RWPE2 (cell line): ENCODE results near the gene CRYBG1.
A peak's percentile ranks its signal among the peaks of the same experiment; 100 is the strongest.

Experiments
- ATAC-seq: fragments of 200-7000 bp; cut with Tn5 transposase; 3 replicates; pipeline ENCODE4 v1.9.1; 2021; ENCODE audit warnings: low read depth
- DNase-seq: peaks from one replicate; pipeline ENCODE4 v3.0.0-alpha.2; 2020; ENCODE audit warnings: low spot score
- H3K27ac ChIP-seq: fragments of 450-650 bp; 2 replicates; pipeline ENCODE4 v1.5.1; 2017; ENCODE audit warnings: mild to moderate bottlenecking; ENCODE audit not compliant: poor library complexity, severe bottlenecking
- H3K27me3 ChIP-seq: fragments of 250-450 bp; sonication (Bioruptor Pico); 2 replicates; pipeline ENCODE4 v1.5.1; 2021; ENCODE audit warnings: mild to moderate bottlenecking, moderate library complexity; ENCODE audit not compliant: insufficient read depth, poor library complexity, severe bottlenecking
- H3K36me3 ChIP-seq: fragments of 250-450 bp; sonication (Bioruptor Pico); 2 replicates; pipeline ENCODE4 v1.5.1; 2020; ENCODE audit warnings: low read depth, mild to moderate bottlenecking, moderate library complexity
- H3K4me1 ChIP-seq: fragments of 250-450 bp; sonication (Bioruptor Pico); 2 replicates; pipeline ENCODE4 v1.5.1; 2021; ENCODE audit warnings: mild to moderate bottlenecking, moderate library complexity; ENCODE audit not compliant: insufficient read depth, poor library complexity, severe bottlenecking
- H3K4me3 ChIP-seq: fragments of 250-450 bp; sonication (Bioruptor Pico); 2 replicates; pipeline ENCODE4 v1.5.1; 2021; ENCODE audit warnings: mild to moderate bottlenecking, moderate library complexity; ENCODE audit not compliant: severe bottlenecking
- H3K9me3 ChIP-seq: fragments of 250-450 bp; sonication (Bioruptor Pico); 2 replicates; pipeline ENCODE4 v1.5.1; 2021; ENCODE audit warnings: mild to moderate bottlenecking, moderate library complexity; ENCODE audit not compliant: severe bottlenecking
- TF ChIP-seq, protein P1 (sequence below): fragments of 450-650 bp; IDR thresholded peaks from one replicate; pipeline ENCODE4 v1.5.1; 2017; ENCODE audit warnings: mild to moderate bottlenecking, moderate library complexity; ENCODE audit not compliant: poor library complexity, severe bottlenecking

CRYBG1 gene

DNA sequence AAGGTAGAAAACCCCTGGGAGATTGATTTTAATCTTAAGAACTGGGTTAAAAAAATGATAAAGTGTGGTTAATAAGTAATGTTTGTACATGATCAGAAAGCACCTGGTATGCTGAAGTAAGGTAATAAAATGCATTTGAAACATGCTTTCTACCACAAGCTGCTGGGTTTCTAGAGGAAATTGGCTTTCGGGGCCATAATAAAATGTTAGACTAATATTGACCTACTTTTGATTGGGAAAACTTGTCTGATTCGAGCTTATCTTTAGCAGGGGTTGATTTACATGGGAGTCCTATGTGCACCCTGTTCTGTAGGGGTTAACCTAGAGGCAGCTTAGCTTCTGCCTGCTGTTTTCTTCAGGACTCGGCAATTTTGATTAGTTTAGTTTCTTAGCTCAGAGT is 50.5 kb downstream of the CRYBG1 start:
- TF ChIP-seq, protein P1, sequence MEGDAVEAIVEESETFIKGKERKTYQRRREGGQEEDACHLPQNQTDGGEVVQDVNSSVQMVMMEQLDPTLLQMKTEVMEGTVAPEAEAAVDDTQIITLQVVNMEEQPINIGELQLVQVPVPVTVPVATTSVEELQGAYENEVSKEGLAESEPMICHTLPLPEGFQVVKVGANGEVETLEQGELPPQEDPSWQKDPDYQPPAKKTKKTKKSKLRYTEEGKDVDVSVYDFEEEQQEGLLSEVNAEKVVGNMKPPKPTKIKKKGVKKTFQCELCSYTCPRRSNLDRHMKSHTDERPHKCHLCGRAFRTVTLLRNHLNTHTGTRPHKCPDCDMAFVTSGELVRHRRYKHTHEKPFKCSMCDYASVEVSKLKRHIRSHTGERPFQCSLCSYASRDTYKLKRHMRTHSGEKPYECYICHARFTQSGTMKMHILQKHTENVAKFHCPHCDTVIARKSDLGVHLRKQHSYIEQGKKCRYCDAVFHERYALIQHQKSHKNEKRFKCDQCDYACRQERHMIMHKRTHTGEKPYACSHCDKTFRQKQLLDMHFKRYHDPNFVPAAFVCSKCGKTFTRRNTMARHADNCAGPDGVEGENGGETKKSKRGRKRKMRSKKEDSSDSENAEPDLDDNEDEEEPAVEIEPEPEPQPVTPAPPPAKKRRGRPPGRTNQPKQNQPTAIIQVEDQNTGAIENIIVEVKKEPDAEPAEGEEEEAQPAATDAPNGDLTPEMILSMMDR = no peak
- ATAC-seq (no peak), DNase-seq (no peak)
- H3K27ac ChIP-seq = no peak overlapping the region
- no peaks in the 10 kb centered on the region for H3K27me3 ChIP-seq
- no peaks in the 10 kb centered on the region for H3K36me3 ChIP-seq
- H3K4me3 ChIP-seq = no peak overlapping the region
- no peaks in the 10 kb centered on the region for H3K9me3 ChIP-seq
- H3K4me1 ChIP-seq = peaks cover 3% of the 10 kb centered on the region

DNA sequence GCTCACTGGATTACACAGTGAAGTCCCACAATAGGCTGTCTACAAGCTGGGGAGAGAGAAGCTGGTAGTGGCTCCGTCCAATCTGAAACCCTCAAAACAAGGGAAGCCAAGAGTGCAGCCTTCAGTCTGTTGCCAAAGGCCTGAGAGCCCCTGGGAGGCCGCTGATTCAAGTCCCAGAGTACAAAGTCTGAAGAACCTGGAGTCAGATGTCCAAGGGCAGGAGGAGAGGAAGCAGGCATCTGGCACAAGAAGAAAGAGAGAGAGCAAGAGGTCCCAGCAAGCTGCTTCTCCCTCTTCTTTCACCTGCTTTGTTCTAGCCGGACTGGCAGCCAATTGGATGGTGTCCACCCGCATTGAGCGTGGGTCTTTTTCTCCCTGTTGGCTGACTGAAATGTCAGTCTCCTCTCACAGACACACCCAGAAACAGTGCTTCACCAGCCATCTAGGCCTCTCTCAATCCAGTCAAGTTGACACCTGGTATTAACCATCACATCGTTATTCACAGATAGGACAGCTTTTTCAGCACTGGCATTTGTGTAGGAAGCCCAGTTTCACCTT is 51.2 kb downstream of the CRYBG1 start:
- H3K4me1 ChIP-seq = peaks cover 3% of the 10 kb centered on the region
- no peaks in the 10 kb centered on the region for H3K27me3 ChIP-seq
- DNase-seq (no peak), ATAC-seq (no peak)
- H3K4me3 ChIP-seq = no peak overlapping the region
- H3K27ac ChIP-seq = no peak overlapping the region
- TF ChIP-seq, protein P1 = no peak
- no peaks in the 10 kb centered on the region for H3K9me3 ChIP-seq
- H3K36me3 ChIP-seq = no peaks in the 10 kb centered on the region

DNA sequence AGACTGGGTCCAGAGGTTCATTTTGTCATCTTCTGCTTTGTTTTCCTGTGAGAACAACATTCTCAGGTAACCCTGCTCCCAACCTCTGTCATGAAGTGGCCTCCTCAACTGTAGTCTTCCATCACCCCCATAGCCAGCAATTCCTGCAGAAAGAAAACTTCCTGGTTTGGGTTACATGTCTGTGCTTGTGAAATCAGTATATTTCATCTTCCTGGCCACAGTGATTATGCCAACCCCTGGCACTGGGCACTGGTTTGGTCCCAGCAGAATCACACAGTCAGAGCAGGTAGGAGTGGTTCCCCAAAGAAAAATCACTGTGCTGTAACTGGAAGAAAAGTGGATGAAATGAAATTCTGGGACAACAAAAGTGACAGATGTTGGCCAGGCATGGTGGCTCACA is 52.5 kb downstream of the CRYBG1 start:
- Histone ChIP-seq H3K36me3 (no peaks in the 10 kb centered on the region), H3K27me3 (no peaks in the 10 kb centered on the region), H3K4me3 (no peak overlapping the region), H3K27ac (no peak overlapping the region), H3K4me1 (peaks cover 3% of the 10 kb centered on the region), H3K9me3 (no peaks in the 10 kb centered on the region)
- TF ChIP-seq, protein P1 = no peak
- no peak for DNase-seq
- ATAC-seq = 0 out of 3 replicates have a peak, but pooled peaks have one; percentile 25

DNA sequence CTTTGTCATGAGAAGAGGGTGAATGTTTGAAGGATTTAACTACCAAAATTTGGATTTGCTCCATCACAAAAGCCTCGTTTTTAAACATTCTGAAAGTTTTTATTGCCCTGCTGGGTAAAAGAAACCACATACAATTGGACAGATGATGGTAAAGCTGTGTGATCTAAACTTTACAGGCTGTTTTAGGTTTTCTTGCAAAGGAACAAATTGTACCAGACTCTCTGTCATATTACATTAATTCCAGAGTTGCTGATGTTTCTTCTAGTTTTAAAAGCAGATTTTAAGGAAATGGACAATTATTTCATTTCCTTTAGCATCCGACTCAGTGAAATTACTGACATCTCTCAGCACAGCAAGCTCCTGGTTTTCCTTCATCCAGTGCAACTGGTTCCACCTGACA is 53.2 kb downstream of the CRYBG1 start:
- TF ChIP-seq, protein P1 = no peak
- H3K4me1 ChIP-seq = peaks cover 3% of the 10 kb centered on the region
- no peak for ATAC-seq
- H3K27me3 ChIP-seq = no peaks in the 10 kb centered on the region
- no peak overlapping the region for H3K4me3 ChIP-seq
- H3K36me3 ChIP-seq = no peaks in the 10 kb centered on the region
- H3K27ac ChIP-seq = no peak overlapping the region
- H3K9me3 ChIP-seq = no peaks in the 10 kb centered on the region
- DNase-seq = no peak

DNA sequence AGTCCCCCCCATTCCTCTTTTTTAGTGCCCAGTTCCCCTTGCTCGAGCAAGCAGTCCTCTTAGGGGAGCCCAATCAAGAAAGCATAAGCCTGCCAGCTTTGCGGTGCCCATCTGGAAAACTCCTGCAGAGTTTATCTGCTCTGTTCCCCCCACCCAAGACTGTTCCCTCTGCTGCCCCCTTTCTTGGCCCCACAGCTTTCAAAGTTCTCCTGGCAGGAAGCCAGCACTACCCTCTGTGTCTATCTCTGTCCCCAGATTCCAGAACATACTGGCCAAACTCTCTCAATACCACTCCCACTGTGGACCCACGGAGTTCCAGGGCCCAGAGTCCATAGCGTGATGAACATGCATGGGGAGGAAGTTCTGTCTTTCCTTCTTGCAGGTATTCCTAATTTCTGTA is 55.4 kb downstream of the CRYBG1 start:
- Histone ChIP-seq H3K4me3 (no peak overlapping the region), H3K4me1 (peaks cover 3% of the 10 kb centered on the region)
- no peak for ATAC-seq

More for the DNA sequence above, 55.4 kb downstream of the CRYBG1 start:
- no peak for DNase-seq
- TF ChIP-seq, protein P1 = no peak
- H3K27me3 ChIP-seq = no peaks in the 10 kb centered on the region
- no peak overlapping the region for H3K27ac ChIP-seq
- H3K9me3 ChIP-seq = no peaks in the 10 kb centered on the region
- H3K36me3 ChIP-seq = no peaks in the 10 kb centered on the region
